Fibroblast of the conjunctiva (primary cell): Measurements from ENCODE around the gene PPP1R12B.
"Not testable (repeated sequence)": the region's sequence is repeated elsewhere in the genome, so short reads cannot be mapped to it uniquely, and the experiment has no call there.

Experiments
- DNase-seq: peaks from one replicate; pipeline ENCODE4 v3.0.0-alpha.2; 2010; ENCODE audit warnings: low read depth

The PPP1R12B gene

GRCh38 chr1:202613571-202613970 lies 265.1 kb downstream of the PPP1R12B start:
- DNase-seq = no peak

- not testable (repeated sequence) for DNase-seq
These were observed 266.1 kb downstream of the PPP1R12B start for GRCh38 chr1:202614363-202615207.

- not testable (repeated sequence) for DNase-seq
These were observed 266.7 kb downstream of the PPP1R12B start for GRCh38 chr1:202615208-202615500.

GRCh38 chr1:202615501-202616354 lies 267.2 kb downstream of the PPP1R12B start:
- no peak for DNase-seq

GRCh38 chr1:202616355-202616915 lies 267.9 kb downstream of the PPP1R12B start:
- no peak for DNase-seq

GRCh38 chr1:202619012-202619411 lies 270.5 kb downstream of the PPP1R12B start:
- not testable (repeated sequence) for DNase-seq

- DNase-seq = no peak
These were observed 271.0 kb downstream of the PPP1R12B start for GRCh38 chr1:202619505-202619904.

GRCh38 chr1:202620036-202620435 lies 271.5 kb downstream of the PPP1R12B start:
- not testable (repeated sequence) for DNase-seq

GRCh38 chr1:202621446-202621845 lies 272.9 kb downstream of the PPP1R12B start:
- no peak for DNase-seq

GRCh38 chr1:202622388-202622787 lies 273.9 kb downstream of the PPP1R12B start:
- DNase-seq = no peak

GRCh38 chr1:202623075-202623474 lies 274.6 kb downstream of the PPP1R12B start:
- no peak for DNase-seq

- DNase-seq = not testable (repeated sequence)
These were observed 275.0 kb downstream of the PPP1R12B start for GRCh38 chr1:202623476-202623875.

GRCh38 chr1:202624088-202624780 lies 275.7 kb downstream of the PPP1R12B start:
- DNase-seq = no peak

- no peak for DNase-seq
These were observed 276.2 kb downstream of the PPP1R12B start for GRCh38 chr1:202624781-202625108.

GRCh38 chr1:202625416-202626360 lies 277.2 kb downstream of the PPP1R12B start:
- DNase-seq = peak; percentile 39

- DNase-seq = not testable (repeated sequence)
These were observed 278.5 kb downstream of the PPP1R12B start for GRCh38 chr1:202627036-202627435.

- no peak for DNase-seq
These were observed 279.5 kb downstream of the PPP1R12B start for GRCh38 chr1:202627841-202628565.

- DNase-seq = no peak
These were observed 280.2 kb downstream of the PPP1R12B start for GRCh38 chr1:202628646-202629215.

GRCh38 chr1:202629257-202629811 lies 280.8 kb downstream of the PPP1R12B start:
- DNase-seq = not testable (repeated sequence)

- DNase-seq = not testable (repeated sequence)
These were observed 281.6 kb downstream of the PPP1R12B start for GRCh38 chr1:202630096-202630495.
